PFSK-1 (cell line): Measurements from ENCODE around the gene ESYT2.

Experiments
- FOXP2 ChIP-seq: optimal IDR thresholded peaks from 2 replicates; pipeline ENCODE3; 2011; ENCODE audit warnings: borderline replicate concordance, control low read depth, inconsistent platforms; ENCODE audit not compliant: insufficient read depth; ENCODE audit errors: extremely low read length, extremely low read depth
- POLR2AphosphoS5 ChIP-seq: IDR thresholded peaks from 2 replicates; pipeline ENCODE4 v1.6.1; 2012; ENCODE audit warnings: low read depth, mild to moderate bottlenecking, control low read depth, low read length, moderate library complexity
- SIN3A ChIP-seq: IDR thresholded peaks from 2 replicates; pipeline ENCODE4 v1.6.1; 2012; ENCODE audit warnings: mild to moderate bottlenecking, low read length, moderate library complexity, borderline replicate concordance; ENCODE audit not compliant: insufficient read depth
- TAF1 ChIP-seq: IDR thresholded peaks from 2 replicates; pipeline ENCODE4 v1.6.1; 2012; ENCODE audit warnings: low read length, control low read depth, borderline replicate concordance; ENCODE audit not compliant: insufficient read depth
- TF ChIP-seq, protein P1 (sequence below), 2 experiments: IDR thresholded peaks; 2 replicates each; pipeline versions ENCODE4 v1.6.1 to v1.8.0; 2011 to 2012; ENCODE audit warnings: low read depth in 2 of 2, low read length in 2 of 2, control low read depth in 1 of 2, inconsistent platforms in 1 of 2, mild to moderate bottlenecking in 1 of 2, moderate library complexity in 1 of 2; ENCODE audit not compliant: insufficient read depth in 1 of 2

ESYT2 gene

DNA sequence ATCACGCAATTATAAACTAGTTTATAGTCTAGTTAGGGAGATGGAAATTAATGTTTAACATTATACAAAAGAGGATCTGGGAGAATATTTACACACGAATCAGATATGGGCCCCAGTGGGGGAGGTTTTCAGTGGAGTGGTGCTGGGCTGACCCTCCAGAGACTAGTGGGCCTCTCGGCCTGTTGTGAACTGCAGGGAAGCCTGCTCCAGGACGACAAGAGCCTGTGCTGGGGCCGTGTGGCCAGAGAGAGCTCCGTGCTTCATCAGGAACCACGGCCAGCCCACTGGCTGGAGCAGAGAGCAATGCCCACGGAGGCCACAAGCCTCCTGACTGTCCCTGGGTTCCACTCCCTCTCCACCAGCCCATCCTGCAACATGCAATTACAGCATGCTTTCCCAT lies 11.3 kb upstream of the ESYT2 start:
- no peak for TF ChIP-seq POLR2AphosphoS5
- no peak for TF ChIP-seq TAF1
- no peak for TF ChIP-seq SIN3A
- no peak for TF ChIP-seq FOXP2
- TF ChIP-seq, protein P1, sequence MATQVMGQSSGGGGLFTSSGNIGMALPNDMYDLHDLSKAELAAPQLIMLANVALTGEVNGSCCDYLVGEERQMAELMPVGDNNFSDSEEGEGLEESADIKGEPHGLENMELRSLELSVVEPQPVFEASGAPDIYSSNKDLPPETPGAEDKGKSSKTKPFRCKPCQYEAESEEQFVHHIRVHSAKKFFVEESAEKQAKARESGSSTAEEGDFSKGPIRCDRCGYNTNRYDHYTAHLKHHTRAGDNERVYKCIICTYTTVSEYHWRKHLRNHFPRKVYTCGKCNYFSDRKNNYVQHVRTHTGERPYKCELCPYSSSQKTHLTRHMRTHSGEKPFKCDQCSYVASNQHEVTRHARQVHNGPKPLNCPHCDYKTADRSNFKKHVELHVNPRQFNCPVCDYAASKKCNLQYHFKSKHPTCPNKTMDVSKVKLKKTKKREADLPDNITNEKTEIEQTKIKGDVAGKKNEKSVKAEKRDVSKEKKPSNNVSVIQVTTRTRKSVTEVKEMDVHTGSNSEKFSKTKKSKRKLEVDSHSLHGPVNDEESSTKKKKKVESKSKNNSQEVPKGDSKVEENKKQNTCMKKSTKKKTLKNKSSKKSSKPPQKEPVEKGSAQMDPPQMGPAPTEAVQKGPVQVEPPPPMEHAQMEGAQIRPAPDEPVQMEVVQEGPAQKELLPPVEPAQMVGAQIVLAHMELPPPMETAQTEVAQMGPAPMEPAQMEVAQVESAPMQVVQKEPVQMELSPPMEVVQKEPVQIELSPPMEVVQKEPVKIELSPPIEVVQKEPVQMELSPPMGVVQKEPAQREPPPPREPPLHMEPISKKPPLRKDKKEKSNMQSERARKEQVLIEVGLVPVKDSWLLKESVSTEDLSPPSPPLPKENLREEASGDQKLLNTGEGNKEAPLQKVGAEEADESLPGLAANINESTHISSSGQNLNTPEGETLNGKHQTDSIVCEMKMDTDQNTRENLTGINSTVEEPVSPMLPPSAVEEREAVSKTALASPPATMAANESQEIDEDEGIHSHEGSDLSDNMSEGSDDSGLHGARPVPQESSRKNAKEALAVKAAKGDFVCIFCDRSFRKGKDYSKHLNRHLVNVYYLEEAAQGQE (IDR thresholded peaks at IDR 0.05; ENCODE audit: insufficient read depth in 1 of 2, low read depth in 2 of 2, low read length in 2 of 2): no peak

DNA sequence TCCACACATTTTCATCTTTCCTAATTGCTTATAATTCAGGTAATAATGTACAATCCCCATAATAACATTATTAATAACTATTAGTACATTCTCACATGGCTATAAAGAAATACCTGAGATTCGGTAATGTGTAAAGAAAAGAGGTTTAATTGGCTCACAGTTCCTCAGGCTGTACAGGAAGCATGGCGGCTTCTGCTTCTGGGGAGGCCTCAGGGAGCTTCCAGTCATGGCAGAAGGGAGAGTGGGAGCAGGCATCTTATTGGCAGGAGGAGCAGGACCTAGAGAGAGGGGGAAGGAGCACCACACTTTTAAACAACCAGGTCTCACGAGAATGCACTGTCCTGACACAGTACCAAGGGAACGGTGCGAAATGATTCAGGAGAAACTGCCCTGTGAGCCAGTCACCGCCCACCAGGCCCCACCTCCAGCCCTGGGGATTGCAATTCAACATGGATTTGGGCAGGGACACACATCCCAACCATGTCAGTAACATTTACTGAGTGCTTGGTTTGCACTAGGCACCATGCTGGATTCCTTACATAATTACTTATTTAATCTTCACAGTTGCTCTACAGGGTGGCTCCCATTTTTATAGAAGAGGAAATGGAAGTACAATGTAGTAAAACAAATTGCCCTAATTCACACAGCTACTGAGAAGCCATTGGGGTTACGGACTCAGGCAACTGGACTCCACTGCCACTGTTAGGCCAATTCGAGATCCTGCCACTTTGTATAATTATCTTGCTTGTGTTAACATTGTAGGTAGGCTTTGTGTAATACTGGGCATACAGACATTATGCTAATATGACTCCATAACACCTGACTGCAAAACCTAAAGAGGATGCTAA lies 8.7 kb upstream of the ESYT2 start:
- no peak for TF ChIP-seq TAF1
- no peak for TF ChIP-seq SIN3A
- TF ChIP-seq POLR2AphosphoS5: no peak
- no peak for TF ChIP-seq FOXP2
- TF ChIP-seq, protein P1 (IDR thresholded peaks at IDR 0.05; ENCODE audit: insufficient read depth in 1 of 2, low read depth in 2 of 2, low read length in 2 of 2): no peak

DNA sequence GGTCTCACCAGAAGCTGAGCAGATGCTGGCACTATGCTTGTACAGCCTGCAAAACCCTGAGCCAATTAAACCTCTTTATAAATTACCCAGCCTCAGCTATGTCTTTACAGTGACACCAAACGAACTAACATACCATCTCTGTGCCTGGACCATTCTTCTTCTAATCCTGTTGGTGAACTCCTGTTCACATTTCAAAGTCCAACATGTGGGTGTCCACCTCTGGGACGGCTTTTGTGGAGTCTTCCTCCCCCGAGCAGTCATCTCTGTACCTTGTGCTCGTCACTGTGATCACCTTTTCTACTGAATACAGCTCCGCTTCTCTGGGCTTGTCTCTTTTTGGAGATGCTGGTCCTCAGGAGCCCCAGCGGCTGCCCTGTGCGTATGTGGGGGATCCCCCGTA lies 7.4 kb upstream of the ESYT2 start:
- TF ChIP-seq, protein P1 (IDR thresholded peaks at IDR 0.05; ENCODE audit: insufficient read depth in 1 of 2, low read depth in 2 of 2, low read length in 2 of 2): no peak
- TF ChIP-seq TAF1: no peak
- no peak for TF ChIP-seq FOXP2
- no peak for TF ChIP-seq SIN3A
- no peak for TF ChIP-seq POLR2AphosphoS5

DNA sequence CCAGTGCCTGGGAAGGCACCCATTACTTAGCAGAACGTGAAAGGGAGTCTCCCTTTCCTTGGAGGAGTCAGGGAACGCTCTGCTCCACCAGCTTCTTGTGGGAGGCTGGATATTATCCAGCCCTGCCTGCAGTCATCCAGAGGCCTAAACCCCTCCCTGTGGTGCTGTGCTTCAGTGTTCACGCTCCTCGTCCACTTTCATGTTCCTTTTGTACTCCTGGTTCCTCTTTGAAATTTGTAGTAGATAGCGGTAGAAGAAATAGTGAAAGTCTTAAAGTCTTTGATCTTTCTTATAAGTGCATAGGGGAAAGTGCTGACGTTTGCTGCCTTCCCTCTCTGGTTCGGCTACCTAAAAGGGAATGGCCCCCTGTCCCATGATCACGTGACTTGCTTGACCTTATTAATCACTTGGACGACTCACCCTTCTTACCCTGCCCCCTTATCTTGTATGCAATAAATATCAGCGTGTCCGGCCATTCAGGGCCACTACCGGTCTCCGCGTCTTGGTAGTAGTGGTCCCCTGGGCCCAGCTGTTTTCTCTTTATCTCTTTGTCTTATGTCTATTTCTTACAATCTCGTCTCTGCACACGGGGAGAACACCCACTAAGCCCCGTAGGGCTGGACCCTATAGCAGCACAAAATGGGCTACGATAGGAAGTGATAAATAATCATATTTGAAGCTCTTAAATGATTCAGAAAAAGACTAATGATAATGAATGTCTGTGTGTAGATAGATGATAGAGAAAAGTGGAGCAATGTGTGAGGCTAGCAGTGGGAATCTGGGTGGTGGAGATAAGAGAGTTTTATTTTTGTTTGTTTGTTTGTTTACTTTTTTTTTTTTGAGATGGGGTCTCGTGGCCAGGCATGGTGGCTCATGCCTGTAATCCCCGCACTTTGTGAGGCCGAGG lies 5.8 kb upstream of the ESYT2 start:
- no peak for TF ChIP-seq TAF1
- TF ChIP-seq, protein P1 (IDR thresholded peaks at IDR 0.05; ENCODE audit: insufficient read depth in 1 of 2, low read depth in 2 of 2, low read length in 2 of 2): no peak
- TF ChIP-seq POLR2AphosphoS5: no peak
- no peak for TF ChIP-seq SIN3A
- no peak for TF ChIP-seq FOXP2
